ENCODE results near the gene NTM.

Gene NTM

DNA sequence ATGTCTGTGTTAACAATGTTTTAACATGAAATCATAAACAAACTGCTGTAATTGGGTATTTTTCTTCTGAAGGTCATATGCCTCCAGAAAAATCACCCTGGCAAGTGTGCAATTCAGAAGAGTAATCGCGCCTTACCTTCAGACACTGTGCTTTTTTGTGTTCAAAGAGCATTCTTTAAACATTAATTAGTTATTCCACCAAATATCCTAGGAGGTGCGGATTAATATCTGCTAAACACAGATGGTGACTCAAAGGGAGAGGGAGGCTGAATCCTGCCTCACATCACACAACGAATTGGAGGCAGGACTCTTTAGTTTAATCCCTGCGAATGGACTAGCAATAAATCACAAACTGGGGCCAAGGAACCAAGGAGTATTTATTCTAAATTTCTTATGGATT, 213.0 kb downstream of the NTM start:
- H3K4me3 ChIP-seq (ENCODE audit: low read length): no peak overlapping the region
- DNase-seq (ENCODE audit: low read depth): no peak
- TF ChIP-seq, protein P1, sequence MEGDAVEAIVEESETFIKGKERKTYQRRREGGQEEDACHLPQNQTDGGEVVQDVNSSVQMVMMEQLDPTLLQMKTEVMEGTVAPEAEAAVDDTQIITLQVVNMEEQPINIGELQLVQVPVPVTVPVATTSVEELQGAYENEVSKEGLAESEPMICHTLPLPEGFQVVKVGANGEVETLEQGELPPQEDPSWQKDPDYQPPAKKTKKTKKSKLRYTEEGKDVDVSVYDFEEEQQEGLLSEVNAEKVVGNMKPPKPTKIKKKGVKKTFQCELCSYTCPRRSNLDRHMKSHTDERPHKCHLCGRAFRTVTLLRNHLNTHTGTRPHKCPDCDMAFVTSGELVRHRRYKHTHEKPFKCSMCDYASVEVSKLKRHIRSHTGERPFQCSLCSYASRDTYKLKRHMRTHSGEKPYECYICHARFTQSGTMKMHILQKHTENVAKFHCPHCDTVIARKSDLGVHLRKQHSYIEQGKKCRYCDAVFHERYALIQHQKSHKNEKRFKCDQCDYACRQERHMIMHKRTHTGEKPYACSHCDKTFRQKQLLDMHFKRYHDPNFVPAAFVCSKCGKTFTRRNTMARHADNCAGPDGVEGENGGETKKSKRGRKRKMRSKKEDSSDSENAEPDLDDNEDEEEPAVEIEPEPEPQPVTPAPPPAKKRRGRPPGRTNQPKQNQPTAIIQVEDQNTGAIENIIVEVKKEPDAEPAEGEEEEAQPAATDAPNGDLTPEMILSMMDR (conservative IDR thresholded peaks at IDR 0.05; ENCODE audit: low read length): no peak

DNA sequence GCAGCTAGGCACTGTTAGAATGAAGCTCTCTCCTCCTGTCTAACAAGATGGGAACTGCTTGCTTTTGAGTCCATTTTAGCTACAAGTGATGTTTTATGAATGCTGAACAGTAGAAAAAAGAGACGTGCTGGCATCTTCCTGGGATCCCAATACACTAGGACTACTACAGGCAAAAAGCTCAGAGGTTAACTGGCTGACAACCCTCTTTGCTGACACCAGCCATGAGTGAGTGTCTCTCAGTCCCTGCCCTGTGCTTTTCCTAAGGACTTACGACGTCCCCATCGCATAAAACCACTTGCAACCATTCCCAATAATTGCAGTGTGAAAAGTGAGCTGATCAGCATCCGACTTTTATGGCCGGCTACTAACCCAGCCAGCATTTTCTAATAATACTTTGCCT, 213.5 kb downstream of the NTM start:
- no peak overlapping the region for H3K4me3 ChIP-seq (ENCODE audit: low read length)
- TF ChIP-seq, protein P1 (conservative IDR thresholded peaks at IDR 0.05; ENCODE audit: low read length): no peak
- DNase-seq (ENCODE audit: low read depth): no peak

DNA sequence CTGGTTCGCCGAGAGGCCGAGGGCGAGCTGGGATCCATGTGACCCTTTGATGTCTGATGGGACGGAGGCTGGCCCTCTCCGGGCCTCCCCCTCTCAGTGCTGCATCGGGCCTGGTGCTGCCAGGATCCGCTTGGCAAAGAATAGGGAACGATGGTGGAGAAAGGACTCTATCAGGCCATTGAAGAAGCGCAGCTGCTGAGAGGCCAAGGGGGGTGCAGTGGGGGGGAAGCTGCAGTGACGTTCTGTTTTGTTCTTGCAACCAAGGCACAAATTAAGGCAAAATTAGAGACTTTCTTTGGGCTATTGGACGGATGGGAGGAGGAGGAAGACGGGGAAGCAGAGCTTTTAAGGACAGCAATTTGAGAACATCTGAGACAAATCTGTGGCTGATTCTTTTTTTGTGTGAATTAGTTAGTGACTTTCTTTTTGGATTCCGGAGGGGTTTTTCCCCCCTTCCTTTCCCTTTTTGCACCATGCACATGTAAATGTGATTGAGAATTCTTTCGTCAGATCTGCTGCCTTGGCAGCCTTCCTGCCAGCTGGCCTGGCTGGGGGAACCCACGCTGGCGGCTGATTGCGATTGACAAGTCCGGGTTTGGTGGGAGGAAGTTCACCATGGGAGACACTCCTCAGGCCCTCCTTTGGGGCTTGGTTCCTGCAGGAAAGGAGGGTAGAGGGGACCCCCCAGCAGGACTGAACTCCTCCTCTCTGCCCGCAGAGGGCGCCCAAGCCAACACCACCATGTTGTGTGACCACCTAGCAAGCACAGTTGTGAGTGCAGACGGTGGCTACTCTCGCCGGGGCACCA, 214.6 kb downstream of the NTM start:
- peak; percentile 23 for DNase-seq (ENCODE audit: low read depth)
- TF ChIP-seq, protein P1 (conservative IDR thresholded peaks at IDR 0.05; ENCODE audit: low read length): peak; percentile 33

DNA sequence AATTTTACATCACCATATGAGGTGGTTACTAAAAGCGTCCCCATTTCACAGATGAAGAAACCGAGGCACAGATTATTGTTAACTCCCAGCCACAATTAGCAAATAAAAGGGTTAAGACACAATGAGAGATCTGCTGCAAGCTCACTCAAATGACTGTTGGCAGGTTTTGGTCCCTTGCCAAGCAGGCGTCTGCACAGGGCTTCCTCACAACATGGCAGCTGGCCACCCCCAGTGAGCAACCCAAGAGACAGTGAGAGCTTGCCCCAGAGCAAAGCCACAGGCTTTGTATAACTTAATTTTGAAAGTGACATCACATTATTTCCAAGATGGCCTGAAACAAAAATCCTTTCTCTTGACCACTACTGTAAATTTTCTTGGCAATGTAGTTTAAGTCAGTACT, 217.6 kb downstream of the NTM start:
- DNase-seq (ENCODE audit: low read depth): no peak
- TF ChIP-seq, protein P1 (conservative IDR thresholded peaks at IDR 0.05; ENCODE audit: low read length): no peak
- no peak overlapping the region for H3K4me3 ChIP-seq (ENCODE audit: low read length)

More for the DNA sequence above, 214.6 kb downstream of the NTM start:
- H3K4me3 ChIP-seq (ENCODE audit: low read length): no peak overlapping the region

DNA sequence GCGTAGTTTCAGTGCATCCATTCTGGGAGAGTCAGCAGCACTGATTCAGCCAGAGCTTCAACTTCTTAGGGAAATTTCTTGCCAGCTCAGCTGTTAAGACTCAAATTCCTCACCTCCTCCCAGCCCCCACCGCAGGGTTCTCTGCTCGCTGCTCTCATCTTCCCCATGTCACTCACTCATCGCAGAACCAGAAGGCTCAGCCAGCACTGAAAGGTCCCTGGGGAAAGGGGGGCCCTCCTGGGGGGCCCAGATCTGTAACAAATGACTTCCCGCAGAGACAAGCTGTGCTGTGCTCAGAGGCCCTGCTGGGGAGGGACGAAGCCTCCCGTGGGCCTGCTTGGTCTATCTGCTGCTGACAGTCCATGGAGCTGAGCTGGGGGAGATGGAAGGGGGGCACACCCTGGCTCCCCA, 220.6 kb downstream of the NTM start:
- peak; percentile 25 for DNase-seq (ENCODE audit: low read depth)
- no peak overlapping the region for H3K4me3 ChIP-seq (ENCODE audit: low read length)
- TF ChIP-seq, protein P1 (conservative IDR thresholded peaks at IDR 0.05; ENCODE audit: low read length): no peak

DNA sequence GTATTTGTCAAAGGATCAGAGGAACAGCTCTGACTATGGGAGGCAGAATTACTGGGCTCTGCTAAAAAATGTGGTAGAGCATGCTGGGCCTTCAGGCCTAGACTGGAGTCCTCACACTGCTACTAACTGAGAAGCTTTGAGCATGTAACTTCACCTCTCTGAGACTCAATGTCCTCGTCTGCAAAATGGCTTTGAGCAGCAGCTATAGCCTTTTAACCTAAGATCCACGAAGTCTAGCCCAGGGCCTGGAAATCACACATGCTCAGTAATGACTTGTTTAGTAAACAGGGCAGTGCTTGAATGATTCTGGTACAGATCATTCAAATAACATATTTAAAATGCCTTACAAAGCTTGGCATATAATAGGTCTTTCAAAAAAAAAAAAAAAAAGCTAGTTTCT, 221.7 kb downstream of the NTM start:
- no peak overlapping the region for H3K4me3 ChIP-seq (ENCODE audit: low read length)
- no peak for DNase-seq (ENCODE audit: low read depth)
- TF ChIP-seq, protein P1 (conservative IDR thresholded peaks at IDR 0.05; ENCODE audit: low read length): no peak

DNA sequence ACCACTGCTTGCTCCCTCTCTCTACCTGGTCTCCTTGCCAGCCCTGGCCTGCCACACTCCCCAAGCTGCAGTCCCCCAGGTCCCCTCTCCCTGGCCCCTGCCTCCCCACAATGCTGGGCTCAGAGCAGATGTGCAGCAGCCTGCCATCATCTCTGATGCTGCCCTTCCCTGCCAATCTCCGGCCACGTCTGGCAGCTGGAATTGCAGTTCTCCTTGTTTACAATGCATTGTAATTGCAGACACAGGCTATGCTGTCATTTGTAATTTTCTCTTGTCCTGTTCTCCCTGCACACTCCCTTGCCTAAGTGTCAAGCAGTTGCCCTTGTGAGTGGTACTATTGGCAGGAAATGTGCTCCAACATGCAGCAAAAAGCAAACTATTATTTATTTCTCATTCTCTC, 222.3 kb downstream of the NTM start:
- no peak overlapping the region for H3K4me3 ChIP-seq (ENCODE audit: low read length)
- TF ChIP-seq, protein P1 (conservative IDR thresholded peaks at IDR 0.05; ENCODE audit: low read length): no peak
- DNase-seq (ENCODE audit: low read depth): no peak
